Esophagus squamous epithelium (tissue), 5 donors: ENCODE data around the gene LTBP3. TPM values are rescaled to one million over a fixed set of nuclear protein-coding genes. Genes with fewer than 3 reads are reported as not detected.

Experiments
- DNase-seq: peaks from one replicate; lab custom pipeline; 2025; lab: John Stamatoyannopoulos, UW
- H3K27ac ChIP-seq, 4 donors: fragments of 200-600 bp; sonication (generic); one replicate each; pipeline ENCODE4 v1.5.1; 2016 to 2019; ENCODE audit warnings: mild to moderate bottlenecking in 1 of 4
- H3K27me3 ChIP-seq, 4 donors: fragments of 200-600 bp; sonication (generic); 1 replicate in 3 of 4; 2 replicates in 1 of 4; pipeline versions ENCODE4 v1.5.1 to v1.6.0; 2017 to 2021; ENCODE audit warnings: antibody characterized with exemption in 1 of 4
- H3K36me3 ChIP-seq, 3 donors: fragments of 200-600 bp; sonication (generic); one replicate each; pipeline ENCODE4 v1.5.1; 2016 to 2019
- H3K4me1 ChIP-seq, 3 donors: fragments of 200-600 bp; sonication (generic); one replicate each; pipeline ENCODE4 v1.5.1; 2017 to 2019
- H3K4me3 ChIP-seq, 4 donors: fragments of 200-600 bp; sonication (generic); 1 replicate in 3 of 4; 2 replicates in 1 of 4; pipeline ENCODE4 v1.5.1; 2016 to 2019; ENCODE audit warnings: mild to moderate bottlenecking in 2 of 4, moderate library complexity in 1 of 4
- H3K9me3 ChIP-seq, 3 donors: fragments of 200-600 bp; sonication (generic); one replicate each; pipeline ENCODE4 v1.5.1; 2016 to 2019
- POLR2A ChIP-seq, 4 donors: fragments of 450-650 bp; IDR thresholded peaks; one replicate each; pipeline ENCODE4 v1.6.1; 2017; ENCODE audit warnings: antibody characterized with exemption in 4 of 4, mild to moderate bottlenecking in 4 of 4, moderate library complexity in 3 of 4
- WGBS, 2 donors: methylation state at CpG; one replicate each; pipeline ENCODE4 v1.1.5; 2018; 5-methylcytosine and 5-hydroxymethylcytosine counted together
- intact Hi-C: fragments of 100-400 bp; cut with DNase I; formaldehyde crosslinking; loops from one replicate; pipeline ENCODE4 v1.15.0; 2022
- total RNA-seq, 4 donors: library from RNA; depleted of rRNA; stranded (reverse); fragments of >200 nt; gene quantifications; one replicate each; pipeline ENCODE4 v1.1.0, GENCODE V29; 2016
- TF ChIP-seq, protein P1 (sequence below), 6 experiments: fragments of 450-650 bp in 4 of 6; fragments of 200-600 bp in 2 of 6; sonication (generic) in 2 of 6; IDR thresholded peaks; one replicate each; pipeline ENCODE4 v1.5.1; 2016 to 2019; ENCODE audit warnings: antibody characterized with exemption in 6 of 6, mild to moderate bottlenecking in 4 of 6, moderate library complexity in 4 of 6
- donor health status: DM: yes; HTN: yes; CAD: no.

The LTBP3 gene
- total RNA-seq, 4 donors from 2014 or later: 28.1 to 87.5 (median 54.0) TPM

DNA sequence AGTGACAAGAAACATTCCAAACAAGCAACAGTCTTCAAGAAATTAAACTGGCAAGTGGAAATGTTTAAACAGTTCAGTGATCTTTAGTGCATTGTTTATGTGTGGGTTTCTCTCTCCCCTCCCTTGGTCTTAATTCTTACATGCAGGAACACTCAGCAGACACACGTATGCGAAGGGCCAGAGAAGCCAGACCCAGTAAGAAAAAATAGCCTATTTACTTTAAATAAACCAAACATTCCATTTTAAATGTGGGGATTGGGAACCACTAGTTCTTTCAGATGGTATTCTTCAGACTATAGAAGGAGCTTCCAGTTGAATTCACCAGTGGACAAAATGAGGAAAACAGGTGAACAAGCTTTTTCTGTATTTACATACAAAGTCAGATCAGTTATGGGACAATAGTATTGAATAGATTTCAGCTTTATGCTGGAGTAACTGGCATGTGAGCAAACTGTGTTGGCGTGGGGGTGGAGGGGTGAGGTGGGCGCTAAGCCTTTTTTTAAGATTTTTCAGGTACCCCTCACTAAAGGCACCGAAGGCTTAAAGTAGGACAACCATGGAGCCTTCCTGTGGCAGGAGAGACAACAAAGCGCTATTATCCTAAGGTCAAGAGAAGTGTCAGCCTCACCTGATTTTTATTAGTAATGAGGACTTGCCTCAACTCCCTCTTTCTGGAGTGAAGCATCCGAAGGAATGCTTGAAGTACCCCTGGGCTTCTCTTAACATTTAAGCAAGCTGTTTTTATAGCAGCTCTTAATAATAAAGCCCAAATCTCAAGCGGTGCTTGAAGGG is 53.3 kb downstream of the LTBP3 start:
- DNase-seq: no peak
- WGBS, 2 donors: 5 to 6% methylated on average over 8 of the region's 8 CpGs
- Histone ChIP-seq H3K36me3 (peaks cover 16 to 65% (median 43%) of the 10 kb centered on the region in 3 donors), H3K4me3 (peak overlapping the region; percentile 47 to 96 (median 76)), H3K4me1 (peaks cover 0 to 69% (median 31%) of the 10 kb centered on the region in 3 donors), H3K27me3 (no peaks in the 10 kb centered on the region), H3K9me3 (no peaks in the 10 kb centered on the region), H3K27ac (peak overlapping the region; percentile 90 to 100 (median 97))
- TF ChIP-seq POLR2A (IDR thresholded peaks at IDR 0.05): peak in 2 of 4 donors; percentile 38
- TF ChIP-seq, protein P1, sequence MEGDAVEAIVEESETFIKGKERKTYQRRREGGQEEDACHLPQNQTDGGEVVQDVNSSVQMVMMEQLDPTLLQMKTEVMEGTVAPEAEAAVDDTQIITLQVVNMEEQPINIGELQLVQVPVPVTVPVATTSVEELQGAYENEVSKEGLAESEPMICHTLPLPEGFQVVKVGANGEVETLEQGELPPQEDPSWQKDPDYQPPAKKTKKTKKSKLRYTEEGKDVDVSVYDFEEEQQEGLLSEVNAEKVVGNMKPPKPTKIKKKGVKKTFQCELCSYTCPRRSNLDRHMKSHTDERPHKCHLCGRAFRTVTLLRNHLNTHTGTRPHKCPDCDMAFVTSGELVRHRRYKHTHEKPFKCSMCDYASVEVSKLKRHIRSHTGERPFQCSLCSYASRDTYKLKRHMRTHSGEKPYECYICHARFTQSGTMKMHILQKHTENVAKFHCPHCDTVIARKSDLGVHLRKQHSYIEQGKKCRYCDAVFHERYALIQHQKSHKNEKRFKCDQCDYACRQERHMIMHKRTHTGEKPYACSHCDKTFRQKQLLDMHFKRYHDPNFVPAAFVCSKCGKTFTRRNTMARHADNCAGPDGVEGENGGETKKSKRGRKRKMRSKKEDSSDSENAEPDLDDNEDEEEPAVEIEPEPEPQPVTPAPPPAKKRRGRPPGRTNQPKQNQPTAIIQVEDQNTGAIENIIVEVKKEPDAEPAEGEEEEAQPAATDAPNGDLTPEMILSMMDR (IDR thresholded peaks at IDR 0.05): peak in 1 of 6 experiments; percentile 7
- intact Hi-C loops: no loop called here

GRCh38 chr11:65503949-65504673 is 54.0 kb downstream of the LTBP3 start:
- H3K9me3 ChIP-seq: no peaks in the 10 kb centered on the region
- H3K4me3 ChIP-seq: peak overlapping the region; percentile 47 to 96 (median 76)
- TF ChIP-seq, protein P1 (IDR thresholded peaks at IDR 0.05): no peak
- TF ChIP-seq POLR2A (IDR thresholded peaks at IDR 0.05): peak in 2 of 4 donors; percentile 13 to 62
- peak overlapping the region; percentile 90 to 100 (median 97) for H3K27ac ChIP-seq
- H3K4me1 ChIP-seq: peaks cover 0 to 61% (median 31%) of the 10 kb centered on the region in 3 donors
- no peaks in the 10 kb centered on the region for H3K27me3 ChIP-seq
- intact Hi-C loops: no loop called here
- no peak for DNase-seq
- H3K36me3 ChIP-seq: peaks cover 16 to 65% (median 43%) of the 10 kb centered on the region in 3 donors
- 0 to 3% methylated on average over 3 of the region's 3 CpGs for WGBS, 2 donors

DNA sequence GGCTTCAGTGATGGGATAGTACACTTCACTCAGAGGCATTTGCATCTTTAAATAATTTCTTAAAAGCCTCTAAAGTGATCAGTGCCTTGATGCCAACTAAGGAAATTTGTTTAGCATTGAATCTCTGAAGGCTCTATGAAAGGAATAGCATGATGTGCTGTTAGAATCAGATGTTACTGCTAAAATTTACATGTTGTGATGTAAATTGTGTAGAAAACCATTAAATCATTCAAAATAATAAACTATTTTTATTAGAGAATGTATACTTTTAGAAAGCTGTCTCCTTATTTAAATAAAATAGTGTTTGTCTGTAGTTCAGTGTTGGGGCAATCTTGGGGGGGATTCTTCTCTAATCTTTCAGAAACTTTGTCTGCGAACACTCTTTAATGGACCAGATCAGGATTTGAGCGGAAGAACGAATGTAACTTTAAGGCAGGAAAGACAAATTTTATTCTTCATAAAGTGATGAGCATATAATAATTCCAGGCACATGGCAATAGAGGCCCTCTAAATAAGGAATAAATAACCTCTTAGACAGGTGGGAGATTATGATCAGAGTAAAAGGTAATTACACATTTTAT is 54.7 kb downstream of the LTBP3 start:
- intact Hi-C loops: no loop called here
- Histone ChIP-seq H3K36me3 (peaks cover 16 to 65% (median 43%) of the 10 kb centered on the region in 3 donors), H3K27ac (peak overlapping the region; percentile 61 to 100 (median 97)), H3K4me1 (peaks cover 0 to 54% (median 27%) of the 10 kb centered on the region in 3 donors), H3K9me3 (no peaks in the 10 kb centered on the region), H3K27me3 (no peaks in the 10 kb centered on the region), H3K4me3 (peak overlapping the region; percentile 47 to 96 (median 76))
- whole genome bisulfite sequencing, 2 donors: 0% methylated on average over 3 of the region's 3 CpGs
- DNase-seq: no peak
- TF ChIP-seq, protein P1 (IDR thresholded peaks at IDR 0.05): no peak
- TF ChIP-seq POLR2A (IDR thresholded peaks at IDR 0.05): peak in 1 of 4 donors; percentile 65

DNA sequence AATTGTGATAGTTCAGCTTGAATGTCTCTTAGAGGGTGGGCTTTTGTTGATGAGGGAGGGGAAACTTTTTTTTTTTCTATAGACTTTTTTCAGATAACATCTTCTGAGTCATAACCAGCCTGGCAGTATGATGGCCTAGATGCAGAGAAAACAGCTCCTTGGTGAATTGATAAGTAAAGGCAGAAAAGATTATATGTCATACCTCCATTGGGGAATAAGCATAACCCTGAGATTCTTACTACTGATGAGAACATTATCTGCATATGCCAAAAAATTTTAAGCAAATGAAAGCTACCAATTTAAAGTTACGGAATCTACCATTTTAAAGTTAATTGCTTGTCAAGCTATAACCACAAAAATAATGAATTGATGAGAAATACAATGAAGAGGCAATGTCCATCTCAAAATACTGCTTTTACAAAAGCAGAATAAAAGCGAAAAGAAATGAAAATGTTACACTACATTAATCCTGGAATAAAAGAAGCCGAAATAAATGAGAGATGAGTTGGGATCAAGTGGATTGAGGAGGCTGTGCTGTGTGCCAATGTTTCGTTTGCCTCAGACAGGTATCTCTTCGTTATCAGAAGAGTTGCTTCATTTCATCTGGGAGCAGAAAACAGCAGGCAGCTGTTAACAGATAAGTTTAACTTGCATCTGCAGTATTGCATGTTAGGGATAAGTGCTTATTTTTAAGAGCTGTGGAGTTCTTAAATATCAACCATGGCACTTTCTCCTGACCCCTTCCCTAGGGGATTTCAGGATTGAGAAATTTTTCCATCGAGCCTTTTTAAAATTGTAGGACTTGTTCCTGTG is 55.4 kb downstream of the LTBP3 start:
- H3K9me3 ChIP-seq: no peaks in the 10 kb centered on the region
- TF ChIP-seq, protein P1 (IDR thresholded peaks at IDR 0.05): no peak
- peak in 3 of 4 donors; percentile 17 to 66 (median 47) for TF ChIP-seq POLR2A (IDR thresholded peaks at IDR 0.05)
- H3K4me1 ChIP-seq: peaks cover 0 to 49% (median 26%) of the 10 kb centered on the region in 3 donors
- intact Hi-C loops: no loop called here
- WGBS, 2 donors: 0 to 1% methylated on average over 6 of the region's 6 CpGs
- H3K4me3 ChIP-seq: peak overlapping the region; percentile 47 to 96 (median 76)
- no peak for DNase-seq
- H3K27me3 ChIP-seq: no peaks in the 10 kb centered on the region
- peaks cover 16 to 65% (median 43%) of the 10 kb centered on the region in 3 donors for H3K36me3 ChIP-seq
- H3K27ac ChIP-seq: peak overlapping the region; percentile 61 to 100 (median 97)
